Measurements from ENCODE around the gene RBM8A.

RBM8A gene

GRCh38 chr1:145918144-145918991, 8.9 kb downstream of the RBM8A start, which contains the start of gene PEX11B:
TSS of gene PEX11B (minus strand) at chr1:145918717. CDS start at chr1:145918688, 29 bp downstream.
- peak; percentile 91 for DNase-seq (ENCODE audit: low read depth)

GRCh38 chr1:145917595-145917994, 9.7 kb downstream of the RBM8A start:
- DNase-seq (ENCODE audit: low read depth): no peak

- peak; percentile 58 for DNase-seq (ENCODE audit: low read depth)
Observed at GRCh38 chr1:145916745-145917144, 10.5 kb downstream of the RBM8A start.

DNA sequence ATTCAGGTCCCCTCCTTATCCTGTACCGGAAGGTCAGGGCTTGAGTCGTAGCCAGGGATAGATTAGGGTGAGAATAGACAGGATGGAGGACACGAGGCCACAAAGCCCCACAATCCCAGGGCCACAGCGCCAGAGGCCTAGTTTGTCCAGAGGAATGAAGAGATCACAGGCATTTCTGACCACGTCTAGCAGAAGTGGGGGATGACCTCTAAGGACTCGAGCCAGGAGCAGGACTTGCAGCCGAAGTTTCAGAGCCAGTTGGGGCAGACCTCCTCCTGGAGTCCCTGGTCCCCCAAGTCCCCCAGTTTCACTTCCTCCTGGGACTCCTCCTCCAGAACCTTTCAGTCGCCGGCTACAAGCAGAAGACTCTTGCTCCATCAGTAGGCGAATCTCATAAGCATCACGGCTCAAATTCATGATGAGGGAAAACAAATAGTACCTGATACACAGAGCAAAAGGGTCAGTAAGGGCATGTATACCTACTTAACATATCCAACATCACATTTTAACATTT, 15.1 kb downstream of the RBM8A start:
- no peak for DNase-seq (ENCODE audit: low read depth)

DNA sequence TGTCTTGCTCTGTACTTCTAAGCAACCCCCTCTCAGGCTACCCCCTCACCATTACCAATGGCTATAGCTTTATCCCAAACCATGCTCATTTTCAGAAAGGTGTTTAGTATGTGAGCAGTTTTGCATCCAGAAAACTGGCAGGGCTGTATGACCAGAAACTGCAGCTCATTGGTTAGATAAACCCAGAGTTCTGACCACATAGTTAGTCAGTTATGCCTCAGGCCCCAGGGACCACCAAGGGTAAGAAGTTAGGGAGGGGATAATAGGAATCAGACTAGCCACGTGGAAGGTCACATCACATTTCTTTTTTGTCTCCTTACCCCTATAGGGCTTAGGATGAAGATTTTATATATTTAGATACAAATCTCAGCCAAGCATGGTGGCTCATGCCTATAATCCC, 18.6 kb downstream of the RBM8A start:
- DNase-seq (ENCODE audit: low read depth): peak; percentile 38

GRCh38 chr1:145906954-145907753, 20.1 kb downstream of the RBM8A start:
- peak; percentile 34 for DNase-seq (ENCODE audit: low read depth)

DNA sequence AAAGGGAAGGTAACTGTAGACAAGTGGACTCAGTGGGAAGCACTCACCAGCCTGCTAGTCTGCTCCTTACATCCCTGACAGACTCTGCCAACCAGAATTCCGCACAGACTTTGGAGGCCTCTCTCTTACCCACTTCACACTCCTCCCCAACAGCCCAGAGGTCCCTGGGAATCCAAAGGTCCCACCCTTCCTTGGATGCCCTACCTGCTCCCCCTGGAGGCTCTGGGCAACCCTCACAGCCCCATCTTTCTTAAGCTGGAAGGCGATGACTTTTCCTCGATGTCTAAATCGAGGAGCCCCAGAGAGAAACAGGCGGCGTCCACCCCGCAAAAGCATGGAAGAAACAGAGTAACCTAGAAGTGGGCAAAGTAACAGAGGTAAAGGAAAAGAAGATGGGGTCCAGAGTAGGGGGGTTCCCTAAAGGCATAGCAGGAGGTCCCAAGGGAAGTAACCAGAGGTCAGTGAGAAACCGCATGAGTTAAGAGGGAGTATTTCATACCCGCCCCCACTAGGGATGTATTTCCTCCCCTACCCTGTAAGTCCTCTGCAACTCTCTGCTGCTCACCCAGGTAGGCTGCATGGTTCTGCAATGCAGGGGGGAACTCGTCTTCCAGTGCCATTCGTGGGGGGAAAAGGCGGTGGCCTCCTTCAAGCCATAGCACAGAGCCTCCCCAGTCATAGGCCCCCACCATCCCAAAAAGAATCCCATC, 25.8 kb downstream of the RBM8A start:
- no peak for DNase-seq (ENCODE audit: low read depth)

GRCh38 chr1:145898756-145899155, 28.5 kb downstream of the RBM8A start:
- no peak for DNase-seq (ENCODE audit: low read depth)

- DNase-seq (ENCODE audit: low read depth): no peak
Observed at GRCh38 chr1:145897969-145898368, 29.3 kb downstream of the RBM8A start.

GRCh38 chr1:145895471-145895870, 31.8 kb downstream of the RBM8A start:
- DNase-seq (ENCODE audit: low read depth): no peak

- DNase-seq (ENCODE audit: low read depth): no peak
Observed at GRCh38 chr1:145893306-145894055, 33.8 kb downstream of the RBM8A start.

DNA sequence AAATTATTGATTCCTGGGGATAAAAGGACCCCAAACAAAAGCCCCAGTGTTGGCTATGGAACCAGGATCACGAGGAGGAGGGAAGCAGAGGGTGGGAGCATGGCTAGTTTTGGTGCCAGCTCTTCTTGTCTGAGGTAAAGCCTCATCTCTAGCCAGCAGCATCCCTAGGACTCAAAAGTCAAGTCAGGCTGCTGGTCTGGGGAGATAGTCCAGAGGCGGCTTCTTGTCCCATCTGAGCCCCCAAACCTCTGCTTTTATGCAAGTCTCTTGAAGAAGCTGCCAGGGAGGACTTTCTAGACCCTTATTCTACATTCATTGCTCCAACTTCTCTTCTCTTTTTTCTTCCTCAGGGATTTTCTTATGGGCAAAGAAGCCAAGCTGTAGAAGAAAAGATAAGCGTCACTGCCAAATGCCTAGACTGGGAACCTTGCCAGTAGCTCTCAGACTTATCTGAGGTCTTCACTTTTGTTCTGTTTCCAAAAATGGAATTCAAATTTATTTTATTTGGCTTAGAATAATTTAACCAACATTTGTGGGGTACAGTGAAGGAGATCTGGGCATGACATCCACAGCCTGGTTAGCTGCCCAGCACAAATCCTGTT, 34.7 kb downstream of the RBM8A start:
- DNase-seq (ENCODE audit: low read depth): peak; percentile 85

- DNase-seq (ENCODE audit: low read depth): peak; percentile 100
Observed at GRCh38 chr1:145891587-145892485, 35.4 kb downstream of the RBM8A start.

GRCh38 chr1:145891143-145891542, 36.1 kb downstream of the RBM8A start:
- no peak for DNase-seq (ENCODE audit: low read depth)

DNA sequence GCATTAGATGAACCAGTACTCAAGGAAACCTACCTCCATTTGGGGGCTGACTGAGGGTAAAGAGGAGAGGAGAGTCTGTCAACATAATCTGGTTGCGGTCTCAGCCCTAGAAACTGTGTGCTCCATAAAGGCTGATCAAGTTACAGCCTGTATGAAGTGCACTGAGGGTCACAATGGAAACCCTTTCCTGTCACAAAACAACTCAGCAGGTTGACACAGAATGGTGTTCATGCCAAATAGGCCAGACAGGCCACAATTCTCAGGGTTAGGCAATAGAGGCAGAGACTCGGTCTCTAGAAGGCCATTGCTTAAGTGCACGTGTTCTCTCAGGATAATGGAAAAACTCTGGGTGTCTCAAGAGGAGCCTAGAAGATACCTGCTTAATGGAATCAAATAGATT, 37.6 kb downstream of the RBM8A start:
- DNase-seq (ENCODE audit: low read depth): peak; percentile 39

- DNase-seq (ENCODE audit: low read depth): no peak
Observed at GRCh38 chr1:145887631-145888030, 39.7 kb downstream of the RBM8A start.

DNA sequence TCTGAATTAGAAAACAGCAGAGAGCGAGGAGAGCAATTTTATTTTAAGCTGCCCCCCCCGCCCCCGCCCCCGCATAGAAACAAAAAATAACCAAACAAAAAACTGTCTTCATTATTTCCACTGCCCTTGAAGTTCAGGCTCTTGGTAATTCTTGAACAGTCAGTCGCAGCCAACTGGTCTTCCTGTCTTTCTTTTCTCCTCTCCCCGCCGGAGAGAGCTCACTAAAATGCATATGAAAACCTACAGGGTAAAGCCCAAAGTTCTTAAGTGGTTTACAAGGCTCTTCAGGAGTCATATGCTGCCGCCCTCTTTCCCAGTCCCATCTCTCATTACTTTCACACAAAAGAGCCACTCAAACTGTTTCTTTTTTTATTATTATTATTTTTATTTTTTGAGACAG, 40.5 kb downstream of the RBM8A start:
- no peak for DNase-seq (ENCODE audit: low read depth)

GRCh38 chr1:145886390-145886789, 40.9 kb downstream of the RBM8A start:
- no peak for DNase-seq (ENCODE audit: low read depth)

DNA sequence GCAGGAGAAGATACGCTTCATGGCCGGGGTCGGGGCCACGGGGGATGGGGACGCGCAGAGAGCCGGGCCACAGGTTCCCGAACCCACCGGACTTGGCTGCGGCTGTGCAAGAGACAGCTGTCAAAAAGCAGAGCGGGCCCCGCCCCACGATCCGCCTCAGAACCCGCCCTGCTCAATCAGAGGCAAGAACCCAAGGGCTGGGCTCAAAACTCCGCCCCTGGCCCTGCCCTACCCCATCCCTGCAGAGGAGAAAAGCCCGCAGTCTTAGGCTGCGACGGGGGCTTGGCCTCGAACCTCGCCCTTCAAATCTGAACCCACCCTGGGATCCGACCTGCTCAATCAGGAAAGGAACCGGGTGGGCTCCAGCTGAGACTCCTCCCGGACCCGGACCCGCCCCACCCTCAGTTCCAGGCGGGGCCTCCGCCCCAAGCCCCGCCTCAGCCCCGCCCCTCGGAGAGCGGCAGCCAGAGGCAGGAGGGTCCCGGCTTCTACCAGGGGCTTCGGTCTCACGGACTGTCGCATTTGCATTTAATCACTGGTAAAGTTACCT, 41.5 kb downstream of the RBM8A start, which contains the start of gene ANKRD35:
Gene ANKRD35 (minus strand): TSS at position 129 of the 550 bp plus-strand sequence. CDS start 108 bp downstream, at position 21.
- peak; percentile 56 for DNase-seq (ENCODE audit: low read depth)

All from amniotic epithelial cell (primary cell).